KOPT-K1 (cell line): Measurements from ENCODE around the gene MAD1L1.
"Not testable (repeated sequence)": the region's sequence is repeated elsewhere in the genome, so short reads cannot be mapped to it uniquely, and the experiment has no call there.

Experiments used
- H3K27ac ChIP-seq: fragments of 200-600 bp; sonication (generic); 2 replicates; pipeline ENCODE4 v1.5.1; 2016; ENCODE audit warnings: antibody characterized with exemption, mild to moderate bottlenecking, low read depth, low read length; ENCODE audit not compliant: poor library complexity, severe bottlenecking
- H3K36me3 ChIP-seq: fragments of 200-600 bp; sonication (generic); 2 replicates; pipeline ENCODE4 v1.5.1; 2017; ENCODE audit warnings: antibody characterized with exemption, mild to moderate bottlenecking, low read length, moderate library complexity; ENCODE audit not compliant: insufficient read depth
- H3K9me3 ChIP-seq: fragments of 200-600 bp; sonication (generic); 2 replicates; pipeline ENCODE4 v1.5.1; 2017; ENCODE audit warnings: antibody characterized with exemption, low read length, mild to moderate bottlenecking; ENCODE audit not compliant: insufficient read depth, poor library complexity, severe bottlenecking

Gene MAD1L1

DNA sequence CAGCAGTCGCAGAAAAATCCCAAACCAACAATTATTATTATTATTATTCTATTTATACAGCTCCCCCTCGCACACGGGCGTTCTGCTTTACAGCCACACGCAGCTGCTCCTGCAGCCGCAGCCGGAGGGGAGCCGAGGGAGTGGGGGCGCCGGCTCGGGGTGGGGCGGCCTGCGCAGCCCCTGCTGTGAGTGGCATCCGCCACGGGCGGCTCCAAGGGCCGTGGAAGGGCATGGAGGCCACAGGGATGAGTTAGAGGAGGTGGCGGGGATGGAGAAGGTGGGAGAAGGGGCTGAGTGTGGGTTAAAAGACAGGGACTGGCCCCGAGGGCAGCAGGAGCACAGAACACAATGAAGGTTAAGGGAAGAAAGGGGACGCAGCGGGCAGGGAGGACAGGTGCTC is 405.8 kb downstream of the MAD1L1 start:
- H3K36me3 ChIP-seq, H3K9me3 ChIP-seq, H3K27ac ChIP-seq: not testable (repeated sequence)

DNA sequence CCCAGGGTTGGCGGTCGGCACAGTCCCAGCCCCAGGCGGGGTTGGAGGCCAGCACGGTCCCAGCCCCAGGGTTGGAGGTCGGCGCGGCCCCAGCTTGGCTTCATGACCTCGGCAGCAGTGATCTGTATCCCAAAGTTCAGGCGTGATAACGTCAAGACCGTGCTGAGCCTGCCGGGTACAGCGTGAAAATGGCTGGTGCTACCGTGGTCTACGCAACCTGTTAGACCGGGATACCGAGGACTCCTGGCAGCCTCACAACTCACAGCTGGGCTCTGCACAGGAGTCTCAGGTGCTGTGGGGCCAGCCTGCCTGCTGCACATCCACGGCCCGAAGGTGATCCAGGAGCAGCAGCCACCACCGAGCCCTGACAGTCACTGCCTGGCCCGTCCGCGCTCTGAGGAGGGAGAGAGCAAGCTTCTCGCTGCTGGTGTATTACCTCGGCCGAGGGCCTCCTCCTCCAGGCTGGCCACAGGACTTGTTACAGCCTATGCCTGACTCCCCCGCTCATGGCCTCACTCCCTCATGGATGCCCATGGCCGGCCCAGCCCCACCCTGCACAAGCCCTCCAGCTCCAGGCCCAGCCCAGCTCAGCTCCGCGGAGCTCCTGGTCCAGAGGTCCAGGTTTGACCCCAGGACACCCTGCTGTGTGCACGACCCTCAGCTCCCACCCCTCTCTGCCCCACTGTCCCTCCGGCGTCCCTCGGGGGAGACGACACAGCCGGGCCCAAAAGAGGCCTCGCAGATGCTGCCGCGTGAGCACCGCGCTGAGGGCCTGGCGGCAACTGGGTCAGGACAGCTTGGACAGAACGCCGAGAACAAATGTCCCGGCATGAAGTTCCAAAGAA is 406.6 kb downstream of the MAD1L1 start:
- Histone ChIP-seq H3K9me3 (peaks cover 8% of the 10 kb centered on the region), H3K36me3 (no peaks in the 10 kb centered on the region), H3K27ac (no peak overlapping the region)

DNA sequence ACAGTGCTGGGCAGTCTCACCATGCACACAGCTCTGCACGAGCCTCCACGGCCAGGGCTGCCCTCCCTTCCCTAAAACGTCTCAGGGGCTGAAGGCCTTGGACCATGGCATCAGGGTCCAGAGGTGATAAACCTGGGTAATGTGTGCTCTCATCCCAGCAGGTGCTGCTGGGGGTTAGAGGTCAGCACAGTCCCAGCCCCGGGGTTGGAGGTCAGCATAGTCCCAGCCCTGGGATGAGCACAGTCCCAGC is 407.2 kb downstream of the MAD1L1 start:
- H3K36me3 ChIP-seq, H3K27ac ChIP-seq: not testable (repeated sequence)

GRCh38 chr7:1824882-1825646 is 407.7 kb downstream of the MAD1L1 start:
- not testable (repeated sequence) for H3K36me3 ChIP-seq, H3K9me3 ChIP-seq, H3K27ac ChIP-seq

More for the DNA sequence above, 407.2 kb downstream of the MAD1L1 start:
- H3K9me3 ChIP-seq = not testable (repeated sequence)

DNA sequence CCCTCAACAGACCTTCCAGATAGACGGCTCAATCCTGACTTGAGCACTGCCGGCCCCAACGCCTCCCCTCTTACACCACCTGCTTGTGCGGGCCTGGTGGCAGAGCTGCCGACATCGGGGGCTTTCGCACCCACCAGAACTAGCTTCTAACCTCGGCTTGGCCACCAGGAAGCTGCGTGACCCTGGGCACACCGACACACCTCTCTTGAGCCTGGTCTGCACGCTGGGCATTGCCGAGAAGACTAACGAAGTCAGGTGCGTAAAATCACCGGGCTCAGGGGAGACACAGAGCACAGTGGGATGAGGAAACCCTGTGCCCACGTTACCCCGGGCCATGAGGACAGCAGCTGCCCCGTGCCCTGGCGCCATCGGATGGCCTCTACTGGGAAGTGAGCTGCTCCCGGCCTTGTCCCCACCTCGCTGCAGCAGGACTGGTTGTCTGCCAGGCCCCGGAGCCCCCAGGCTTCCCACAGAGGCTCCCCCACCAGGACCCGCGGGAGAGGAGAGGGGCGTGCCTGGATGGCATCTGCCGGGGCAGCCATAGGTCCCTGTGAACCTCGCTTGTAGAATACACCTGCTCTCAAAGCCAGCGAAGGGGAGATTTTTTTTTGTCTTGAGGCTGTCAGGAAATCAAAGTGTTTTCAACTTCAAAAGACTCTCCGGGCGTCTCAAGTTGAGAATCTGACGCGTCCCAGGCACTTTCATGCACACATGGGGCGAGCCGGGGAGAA is 408.4 kb downstream of the MAD1L1 start:
- not testable (repeated sequence) for H3K27ac ChIP-seq, H3K9me3 ChIP-seq, H3K36me3 ChIP-seq

- no peaks in the 10 kb centered on the region for H3K9me3 ChIP-seq
- no peak overlapping the region for H3K27ac ChIP-seq
- H3K36me3 ChIP-seq = no peaks in the 10 kb centered on the region
Observed at GRCh38 chr7:1823376-1824150, 409.2 kb downstream of the MAD1L1 start.

GRCh38 chr7:1819259-1819841 is 413.4 kb downstream of the MAD1L1 start:
- Histone ChIP-seq H3K36me3 (peaks cover 3% of the 10 kb centered on the region; the same call in 1 of the 2 replicates), H3K9me3 (no peaks in the 10 kb centered on the region), H3K27ac (no peak overlapping the region)

- Histone ChIP-seq H3K27ac (no peak overlapping the region), H3K36me3 (peaks cover 5% of the 10 kb centered on the region; the same call in 1 of the 2 replicates), H3K9me3 (no peaks in the 10 kb centered on the region)
Observed at GRCh38 chr7:1818575-1819258, 414.0 kb downstream of the MAD1L1 start.

- Histone ChIP-seq H3K27ac (no peak overlapping the region), H3K9me3 (no peaks in the 10 kb centered on the region), H3K36me3 (peaks cover 5% of the 10 kb centered on the region; the same call in 1 of the 2 replicates)
Observed at GRCh38 chr7:1817061-1817712, 415.6 kb downstream of the MAD1L1 start.

GRCh38 chr7:1816451-1816850 is 416.3 kb downstream of the MAD1L1 start:
- not testable (repeated sequence) for H3K27ac ChIP-seq, H3K36me3 ChIP-seq, H3K9me3 ChIP-seq

GRCh38 chr7:1815551-1816281 is 417.0 kb downstream of the MAD1L1 start:
- not testable (repeated sequence) for H3K27ac ChIP-seq, H3K9me3 ChIP-seq, H3K36me3 ChIP-seq

GRCh38 chr7:1815051-1815481 is 417.7 kb downstream of the MAD1L1 start:
- Histone ChIP-seq H3K27ac (no peak overlapping the region), H3K36me3 (peaks cover 5% of the 10 kb centered on the region; the same call in 1 of the 2 replicates), H3K9me3 (no peaks in the 10 kb centered on the region)
